GM18517 (cell line): ENCODE results near the gene EFNA3.

Source experiments
- ATAC-seq: cut with Tn5 transposase; IDR thresholded peaks from one replicate; pipeline ENCODE4 v1.9.1; 2021; ENCODE audit warnings: mild to moderate bottlenecking, moderate library complexity; ENCODE audit not compliant: unreplicated experiment

The EFNA3 gene

DNA sequence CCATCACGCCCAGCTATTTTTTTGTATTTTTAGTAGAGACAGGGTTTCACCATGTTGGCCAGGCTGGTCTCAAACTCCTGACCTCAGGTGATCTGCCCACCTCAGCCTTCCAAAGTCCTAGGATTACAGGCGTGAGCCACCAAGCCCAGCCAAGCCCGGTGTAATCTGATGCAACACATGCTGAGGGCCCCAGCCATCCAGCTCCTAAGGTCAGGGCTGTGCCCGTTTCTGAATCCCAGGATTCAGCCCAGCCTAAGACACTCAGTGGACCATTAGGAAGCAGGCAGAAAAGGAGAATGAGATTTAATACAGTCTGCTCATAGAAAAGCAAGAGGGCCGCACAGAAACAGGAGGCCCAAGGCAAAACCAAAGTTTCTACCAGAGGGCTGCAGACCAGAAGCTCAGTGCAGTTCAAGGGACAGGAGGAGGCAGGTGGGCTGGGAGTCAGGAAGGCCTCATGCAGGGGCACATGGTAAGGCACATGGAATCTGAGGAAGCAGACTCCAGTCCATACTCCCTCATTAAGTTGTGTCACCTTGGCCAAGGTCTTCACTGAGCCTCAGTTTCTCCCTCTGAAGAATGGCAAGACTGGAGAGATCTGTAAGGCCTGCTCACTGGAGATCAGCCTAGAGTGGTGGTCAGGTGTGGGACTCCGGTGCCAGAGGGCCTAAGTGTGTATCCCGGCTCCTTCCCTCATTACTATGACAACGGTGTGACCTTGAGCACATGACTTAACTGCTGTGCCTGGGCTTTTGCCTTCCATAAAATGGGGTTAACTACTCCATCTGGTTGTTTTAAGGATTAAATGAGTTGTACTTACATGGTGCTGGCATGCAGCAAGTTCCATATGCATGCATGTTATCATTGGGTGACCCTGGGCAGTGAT, 29.9 kb upstream of the EFNA3 start:
- no peak for ATAC-seq

DNA sequence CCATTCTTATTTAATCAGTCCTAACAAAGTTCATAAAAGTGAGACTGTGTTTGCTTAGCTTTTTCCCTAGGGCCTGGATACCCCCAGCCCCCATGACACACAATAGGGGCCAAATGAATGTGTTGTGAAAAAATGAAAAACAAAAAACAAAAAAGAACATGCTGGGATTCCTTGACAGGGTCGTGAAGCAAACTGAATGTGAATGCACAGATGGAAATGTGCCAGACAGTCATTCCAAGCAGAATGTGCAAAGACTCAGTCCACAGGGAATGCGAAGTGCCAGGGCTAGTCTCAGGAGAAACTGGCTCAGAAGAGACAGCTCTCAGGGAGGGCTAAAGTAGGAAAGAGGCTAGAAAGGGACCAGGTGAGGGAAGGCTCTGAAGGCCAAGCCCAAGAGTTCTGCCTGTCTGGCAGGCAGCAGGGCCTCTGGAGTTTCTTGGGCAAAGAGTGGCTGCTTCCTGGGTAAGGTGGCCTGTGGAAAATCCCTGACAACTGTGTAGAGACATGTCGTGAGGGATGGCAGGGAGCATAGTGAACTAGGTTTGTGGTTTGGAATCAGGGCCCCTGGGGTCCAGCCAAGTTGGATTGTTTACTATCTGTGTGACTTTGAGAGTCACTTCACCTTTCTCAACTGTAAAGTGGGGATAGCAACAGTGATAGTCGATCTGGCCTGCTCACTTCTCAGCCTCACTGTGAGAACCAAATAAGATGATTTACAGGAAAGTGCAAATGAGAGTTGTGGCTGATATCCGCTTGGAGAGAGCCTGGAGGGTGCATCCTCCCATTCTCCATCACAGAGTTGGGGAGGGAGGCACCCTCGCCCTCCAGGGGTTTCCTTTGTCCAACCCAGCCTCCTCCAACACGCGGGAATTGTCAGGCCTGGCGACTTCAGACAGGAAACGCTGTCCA, 28.7 kb upstream of the EFNA3 start:
- ATAC-seq: peak; percentile 14

DNA sequence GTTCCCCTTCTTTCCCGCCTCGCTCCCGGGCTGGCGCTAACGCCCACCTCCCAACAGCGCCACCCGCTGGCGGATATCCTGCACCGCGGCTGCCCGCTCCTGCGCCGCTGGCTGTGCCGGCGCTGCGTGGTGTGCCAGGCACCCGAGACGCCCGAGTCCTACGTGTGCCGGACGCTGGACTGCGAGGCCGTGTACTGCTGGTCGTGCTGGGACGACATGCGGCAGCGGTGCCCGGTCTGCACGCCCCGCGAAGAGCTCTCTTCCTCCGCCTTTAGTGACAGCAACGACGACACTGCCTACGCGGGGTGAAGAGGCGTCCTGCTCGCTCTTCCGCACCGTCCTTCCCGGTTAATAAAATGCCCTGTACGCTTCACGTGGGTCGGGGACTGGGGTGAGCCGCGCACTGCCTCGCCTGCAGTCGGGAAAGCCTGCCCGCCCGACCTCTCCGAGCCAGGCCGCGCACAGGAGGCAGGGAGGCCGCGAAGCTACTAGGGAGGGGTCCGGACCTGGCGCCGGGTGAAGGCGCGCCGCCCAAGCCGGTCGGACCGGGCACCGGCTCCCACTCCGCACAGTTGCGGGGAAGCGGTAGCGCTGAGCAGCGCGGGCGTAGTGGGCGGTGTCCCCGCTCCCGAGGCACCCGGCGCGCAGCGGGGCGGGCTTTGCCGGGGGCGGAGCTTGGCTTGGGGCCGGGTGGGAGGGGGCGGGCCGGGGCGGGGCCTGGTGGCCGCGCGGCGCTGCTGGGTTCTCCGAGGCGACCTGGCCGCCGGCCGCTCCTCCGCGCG, 27.9 kb upstream of the EFNA3 start, which contains the start of gene ADAM15:
Gene ADAM15, plus strand, starts transcription at position 757 of the 782 bp plus-strand sequence. CDS start 71 bp downstream, outside the sequence.
- ATAC-seq: peak; percentile 64

DNA sequence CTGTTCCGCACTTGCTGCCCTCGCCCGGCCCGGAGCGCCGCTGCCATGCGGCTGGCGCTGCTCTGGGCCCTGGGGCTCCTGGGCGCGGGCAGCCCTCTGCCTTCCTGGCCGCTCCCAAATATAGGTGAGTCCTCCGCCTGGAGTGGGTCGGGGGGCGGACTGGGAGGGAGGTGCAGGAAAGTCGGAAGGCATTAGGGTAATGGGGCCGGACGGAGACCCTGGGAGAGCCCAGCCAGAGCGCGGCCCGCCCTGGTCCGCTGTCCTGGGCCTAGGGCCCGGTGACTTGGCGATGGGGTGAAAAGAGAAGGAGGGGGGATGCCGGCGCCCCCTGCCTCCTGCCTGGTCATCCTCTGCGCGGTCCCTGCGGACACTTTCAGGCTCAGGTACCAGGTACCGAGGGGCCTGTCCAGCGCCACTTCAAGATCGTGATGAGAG, 27.3 kb upstream of the EFNA3 start:
- peak; percentile 34 for ATAC-seq

DNA sequence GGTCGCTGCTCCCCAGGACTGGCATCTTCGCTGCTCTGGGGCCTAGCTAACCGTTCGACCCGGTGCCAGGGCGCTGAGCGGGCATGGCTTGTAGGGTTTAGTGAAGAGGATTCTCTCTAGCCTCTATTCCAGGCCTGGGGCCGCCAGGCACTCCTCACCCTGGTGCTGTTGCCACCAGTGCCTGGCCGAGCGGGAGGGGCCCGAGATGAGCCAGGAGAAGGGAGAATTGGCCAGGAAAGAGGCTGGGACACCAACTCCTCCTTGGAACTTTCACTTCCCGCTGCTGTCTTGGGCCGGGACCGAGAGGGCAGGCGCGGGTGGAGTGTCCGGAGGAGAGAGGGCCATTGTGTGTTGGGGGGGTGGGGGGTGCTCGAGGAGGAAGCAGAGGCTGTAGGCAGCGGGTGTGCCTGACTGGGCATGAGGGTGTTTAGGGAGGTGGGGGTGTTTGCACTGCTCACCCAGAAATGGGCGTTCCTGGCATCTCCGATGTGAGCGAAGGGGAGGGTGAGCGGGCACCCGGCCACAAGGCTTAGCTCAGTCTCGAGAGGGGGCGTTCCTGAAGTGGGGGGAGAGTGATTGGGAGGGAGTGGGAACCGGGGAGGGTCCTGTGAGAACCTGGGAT, 26.7 kb upstream of the EFNA3 start:
- ATAC-seq: no peak

DNA sequence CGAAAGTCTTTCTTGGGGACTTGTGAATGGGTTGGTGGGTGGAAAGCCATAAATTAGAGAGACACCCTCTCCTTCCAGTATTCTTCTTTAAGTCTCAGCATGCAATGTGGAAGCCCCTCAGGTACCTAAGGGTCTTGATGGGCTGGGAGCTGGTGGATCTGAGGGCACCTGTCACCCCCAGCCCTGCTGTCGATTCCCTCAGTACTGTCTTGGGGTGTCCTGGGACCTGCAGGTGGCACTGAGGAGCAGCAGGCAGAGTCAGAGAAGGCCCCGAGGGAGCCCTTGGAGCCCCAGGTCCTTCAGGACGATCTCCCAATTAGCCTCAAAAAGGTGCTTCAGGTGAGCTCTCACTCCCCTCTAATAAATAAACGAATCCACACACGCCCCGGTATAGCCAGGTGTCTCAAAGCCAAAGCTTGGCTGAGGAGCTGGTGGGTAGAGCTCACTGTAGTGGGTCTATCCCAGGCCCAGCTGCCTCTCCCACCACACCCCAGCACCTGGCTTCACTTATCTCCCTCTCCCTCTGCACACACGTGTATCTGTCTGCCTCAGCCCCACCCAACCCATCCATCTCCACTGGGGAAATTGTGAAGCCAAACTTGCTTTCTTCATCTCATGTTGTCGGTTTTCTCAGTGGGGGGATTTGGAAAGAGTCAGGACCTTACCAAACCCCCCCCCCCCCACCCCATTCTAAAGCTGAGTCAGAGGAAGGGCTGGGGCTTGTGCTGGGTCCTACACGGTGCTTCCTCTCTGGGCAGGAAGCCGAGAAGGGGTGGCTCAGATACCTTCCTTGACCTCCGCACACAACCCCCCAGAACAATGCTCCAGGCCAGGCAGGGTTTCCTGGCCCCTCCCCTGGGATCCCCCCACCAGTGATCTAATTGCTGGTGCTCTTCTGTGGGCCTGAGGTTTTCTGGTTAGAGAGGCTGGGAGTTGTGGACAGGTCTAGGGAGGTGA, 25.9 kb upstream of the EFNA3 start:
- no peak for ATAC-seq

DNA sequence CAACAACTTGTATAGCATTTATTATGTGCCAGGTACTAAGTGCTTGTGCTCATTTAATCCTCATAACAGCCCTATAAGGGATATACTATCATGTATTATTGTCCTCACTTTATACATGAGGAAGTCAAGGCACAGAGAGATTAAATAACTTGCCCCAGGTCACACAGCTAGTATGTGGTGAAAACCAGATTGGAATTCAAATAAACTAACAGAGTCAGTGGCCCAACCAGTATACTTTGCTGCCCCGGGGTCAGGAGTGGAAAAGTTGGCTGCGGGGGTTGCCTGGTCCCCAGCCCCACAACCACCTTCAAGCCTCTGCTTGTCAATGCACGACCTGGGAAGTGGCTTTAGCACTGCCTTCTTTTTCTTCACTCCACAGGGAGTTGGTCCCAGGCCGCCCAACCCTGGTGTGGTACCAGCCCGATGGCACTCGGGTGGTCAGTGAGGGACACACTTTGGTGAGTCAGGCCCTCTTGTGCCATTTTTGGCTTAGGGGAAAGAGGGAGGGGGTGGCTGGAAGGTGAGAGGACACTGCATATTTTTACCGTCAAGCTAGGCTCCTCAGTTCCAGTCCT, 25.0 kb upstream of the EFNA3 start:
- ATAC-seq: no peak

DNA sequence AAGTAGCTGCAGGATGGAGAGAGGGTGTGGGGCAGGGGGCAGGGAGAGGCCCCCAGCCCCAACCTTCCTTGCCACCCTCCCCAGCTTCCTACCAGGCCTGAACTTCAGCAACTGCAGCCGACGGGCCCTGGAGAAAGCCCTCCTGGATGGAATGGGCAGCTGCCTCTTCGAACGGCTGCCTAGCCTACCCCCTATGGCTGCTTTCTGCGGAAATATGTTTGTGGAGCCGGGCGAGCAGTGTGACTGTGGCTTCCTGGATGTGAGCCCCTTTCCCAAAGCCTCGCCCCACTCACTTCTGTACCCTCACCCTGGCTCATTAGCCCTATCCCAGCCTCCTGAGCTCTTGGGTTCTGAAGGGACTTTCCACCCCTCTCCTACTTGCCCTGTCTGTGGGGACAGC, 21.5 kb upstream of the EFNA3 start:
- no peak for ATAC-seq

DNA sequence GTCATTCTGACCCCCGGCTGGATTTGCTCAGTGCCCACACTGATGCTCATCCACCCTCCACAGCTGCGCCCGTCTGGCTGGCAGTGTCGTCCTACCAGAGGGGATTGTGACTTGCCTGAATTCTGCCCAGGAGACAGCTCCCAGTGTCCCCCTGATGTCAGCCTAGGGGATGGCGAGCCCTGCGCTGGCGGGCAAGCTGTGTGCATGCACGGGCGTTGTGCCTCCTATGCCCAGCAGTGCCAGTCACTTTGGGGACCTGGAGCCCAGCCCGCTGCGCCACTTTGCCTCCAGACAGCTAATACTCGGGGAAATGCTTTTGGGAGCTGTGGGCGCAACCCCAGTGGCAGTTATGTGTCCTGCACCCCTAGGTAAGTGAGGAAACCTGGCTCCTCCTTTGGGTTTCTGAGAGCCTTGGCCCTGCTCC, 20.8 kb upstream of the EFNA3 start:
- no peak for ATAC-seq

DNA sequence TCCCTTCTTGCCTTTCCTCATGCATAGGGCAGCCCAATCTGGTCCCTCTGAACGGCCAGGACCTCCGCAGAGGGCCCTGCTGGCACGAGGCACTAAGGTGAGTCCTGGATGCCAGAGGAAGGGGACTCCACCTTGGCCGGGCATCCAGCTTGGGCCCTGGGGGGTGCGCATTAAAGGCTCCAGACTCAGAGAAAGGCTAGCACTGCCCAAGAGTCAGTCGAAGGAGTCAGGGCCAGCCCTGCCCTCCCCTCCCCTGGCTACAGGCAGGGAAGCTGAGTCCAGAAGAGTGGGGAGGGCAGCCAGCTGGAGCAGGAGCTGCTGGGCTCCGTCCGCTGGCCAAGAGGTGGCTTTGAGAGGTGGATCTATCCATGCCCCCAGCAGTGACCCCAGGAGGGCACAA, 17.9 kb upstream of the EFNA3 start:
- ATAC-seq: no peak

DNA sequence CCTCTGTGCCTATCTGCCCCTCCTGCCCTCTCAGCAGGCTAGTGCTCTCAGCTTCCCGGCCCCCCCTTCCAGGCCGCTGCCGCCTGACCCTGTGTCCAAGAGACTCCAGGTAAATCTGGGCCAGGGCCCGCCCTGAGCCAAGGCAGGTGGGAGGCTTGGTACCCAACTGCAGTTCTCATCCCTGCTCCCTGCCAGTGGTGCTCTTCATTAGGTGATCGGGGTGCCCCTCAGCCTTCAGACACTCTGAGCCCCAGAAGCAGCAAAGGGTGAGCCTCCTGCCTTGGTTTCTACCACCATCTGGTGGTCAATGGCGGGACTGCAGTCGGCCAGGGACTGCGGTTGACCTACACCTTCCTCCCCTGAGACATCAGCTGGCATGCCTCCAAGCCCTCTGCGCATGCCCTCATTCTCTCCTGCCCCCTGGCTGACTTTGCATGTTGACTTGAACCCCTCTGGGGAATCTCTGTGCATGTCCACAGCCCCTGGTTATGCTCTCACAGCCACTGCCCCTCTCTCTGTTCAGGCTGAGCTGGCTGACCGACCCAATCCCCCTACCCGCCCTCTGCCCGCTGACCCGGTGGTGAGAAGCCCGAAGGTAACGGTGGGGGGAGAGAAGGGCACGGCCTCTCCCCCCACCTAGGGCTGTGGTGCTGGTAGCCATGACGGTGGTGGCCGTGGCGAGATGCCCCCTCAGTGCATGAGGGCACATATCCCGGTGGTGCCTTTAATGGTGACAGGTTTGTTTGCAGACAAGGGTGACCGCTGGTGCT, 17.1 kb upstream of the EFNA3 start:
- ATAC-seq: peak; percentile 46

DNA sequence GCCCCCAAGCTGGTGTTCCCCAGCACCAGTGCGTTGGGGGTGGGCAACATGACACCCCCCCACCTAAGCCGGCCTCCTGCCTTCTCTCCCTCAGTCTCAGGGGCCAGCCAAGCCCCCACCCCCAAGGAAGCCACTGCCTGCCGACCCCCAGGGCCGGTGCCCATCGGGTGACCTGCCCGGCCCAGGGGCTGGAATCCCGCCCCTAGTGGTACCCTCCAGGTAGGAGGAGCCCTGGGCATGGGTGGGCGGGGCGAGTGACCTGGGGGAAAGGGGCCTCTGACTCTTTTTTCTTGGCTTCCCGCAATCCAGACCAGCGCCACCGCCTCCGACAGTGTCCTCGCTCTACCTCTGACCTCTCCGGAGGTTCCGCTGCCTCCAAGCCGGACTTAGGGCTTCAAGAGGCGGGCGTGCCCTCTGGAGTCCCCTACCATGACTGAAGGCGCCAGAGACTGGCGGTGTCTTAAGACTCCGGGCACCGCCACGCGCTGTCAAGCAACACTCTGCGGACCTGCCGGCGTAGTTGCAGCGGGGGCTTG, 16.4 kb upstream of the EFNA3 start:
- ATAC-seq: no peak

DNA sequence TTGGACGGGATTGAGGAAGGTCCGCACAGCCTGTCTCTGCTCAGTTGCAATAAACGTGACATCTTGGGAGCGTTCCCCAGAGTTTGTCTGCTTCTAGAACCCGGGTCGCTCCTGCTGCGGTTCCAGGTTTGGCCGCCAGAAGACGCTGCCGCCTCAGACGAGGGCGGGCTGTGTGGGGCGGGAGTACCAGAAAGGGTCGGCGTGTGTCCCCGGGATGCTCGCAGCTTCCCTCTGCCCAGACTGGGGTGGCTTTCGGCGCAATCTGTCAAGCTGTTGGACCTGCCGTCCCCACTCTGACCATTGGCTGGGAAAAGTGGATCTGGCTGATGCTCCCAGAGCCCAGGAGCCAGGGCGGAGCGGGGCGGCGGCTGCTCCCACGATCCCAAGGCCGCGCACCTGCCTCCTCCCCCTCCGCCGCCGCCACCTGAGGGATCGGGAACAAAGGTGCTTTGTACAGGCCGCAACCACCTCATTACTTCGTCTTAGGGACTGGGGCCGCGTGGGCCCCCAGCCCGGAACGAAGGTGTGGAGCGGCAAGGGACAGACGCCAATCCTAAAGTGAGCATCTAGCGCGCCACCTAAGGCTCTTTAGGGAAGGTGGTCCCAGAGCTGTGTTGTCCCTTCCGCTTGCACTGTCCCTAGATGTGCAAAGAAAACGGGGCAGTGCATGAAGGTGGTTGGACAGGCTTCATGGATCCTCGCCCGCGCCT, 15.8 kb upstream of the EFNA3 start:
- ATAC-seq: no peak

DNA sequence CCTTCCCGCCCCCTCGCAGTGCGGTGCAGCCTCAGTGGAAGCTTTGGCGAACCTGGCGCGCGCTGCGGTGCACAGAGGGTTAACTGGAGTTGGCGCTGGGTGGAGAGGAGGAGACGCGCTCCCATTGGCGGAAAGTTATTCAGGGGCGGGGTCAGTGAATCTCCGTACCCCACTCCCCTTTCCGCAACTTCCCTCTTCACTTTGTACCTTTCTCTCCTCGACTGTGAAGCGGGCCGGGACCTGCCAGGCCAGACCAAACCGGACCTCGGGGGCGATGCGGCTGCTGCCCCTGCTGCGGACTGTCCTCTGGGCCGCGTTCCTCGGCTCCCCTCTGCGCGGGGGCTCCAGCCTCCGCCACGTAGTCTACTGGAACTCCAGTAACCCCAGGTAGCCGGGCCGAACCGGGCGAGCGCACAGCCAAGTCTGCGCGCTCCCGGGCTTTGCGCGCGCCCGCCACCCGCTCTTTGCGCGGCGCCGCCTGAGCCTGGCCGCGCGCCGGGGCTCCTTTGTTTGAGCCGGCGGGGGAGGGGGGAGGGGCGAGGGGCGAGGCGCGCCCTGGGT, 15.0 kb upstream of the EFNA3 start, which contains the start of gene EFNA4:
Gene EFNA4, plus strand, starts transcription at position 191 of the 561 bp plus-strand sequence. Its CDS starts 84 bp downstream, at position 275.
- ATAC-seq: peak; percentile 62

DNA sequence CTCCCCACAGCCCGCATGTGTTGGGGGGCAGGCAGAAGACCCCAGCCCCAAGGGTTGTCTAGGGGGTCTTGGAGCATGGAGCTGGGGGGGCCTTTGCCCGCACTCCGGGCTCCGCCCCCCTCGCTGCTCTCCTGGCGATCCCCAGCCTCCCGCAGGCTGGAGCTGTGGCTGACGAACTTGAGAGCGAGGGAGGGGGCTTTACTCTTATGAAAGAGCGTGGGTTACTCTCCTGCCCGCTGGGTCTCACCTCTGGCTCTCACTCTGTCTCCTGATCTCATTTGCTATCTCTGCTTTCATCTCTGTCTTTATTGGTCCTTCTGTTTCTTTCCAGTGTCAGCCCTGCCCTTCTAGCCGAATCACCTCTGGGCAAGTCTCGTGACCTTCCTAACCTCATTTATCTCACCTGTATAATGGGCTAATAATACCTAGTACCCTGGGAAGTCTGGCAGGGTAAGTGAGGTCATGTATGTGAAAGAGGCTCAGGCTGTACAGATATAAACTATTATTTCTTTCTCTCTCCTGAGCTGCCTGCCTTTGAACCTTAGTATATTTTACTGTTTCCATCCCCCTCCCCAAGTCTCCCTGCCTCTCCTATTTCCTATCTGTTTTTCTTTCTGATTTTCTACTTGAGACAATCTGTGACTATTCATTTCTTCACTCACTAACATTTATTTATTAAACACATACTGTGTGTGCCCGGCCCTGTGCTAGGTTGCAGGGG, 14.4 kb upstream of the EFNA3 start:
- ATAC-seq: no peak

DNA sequence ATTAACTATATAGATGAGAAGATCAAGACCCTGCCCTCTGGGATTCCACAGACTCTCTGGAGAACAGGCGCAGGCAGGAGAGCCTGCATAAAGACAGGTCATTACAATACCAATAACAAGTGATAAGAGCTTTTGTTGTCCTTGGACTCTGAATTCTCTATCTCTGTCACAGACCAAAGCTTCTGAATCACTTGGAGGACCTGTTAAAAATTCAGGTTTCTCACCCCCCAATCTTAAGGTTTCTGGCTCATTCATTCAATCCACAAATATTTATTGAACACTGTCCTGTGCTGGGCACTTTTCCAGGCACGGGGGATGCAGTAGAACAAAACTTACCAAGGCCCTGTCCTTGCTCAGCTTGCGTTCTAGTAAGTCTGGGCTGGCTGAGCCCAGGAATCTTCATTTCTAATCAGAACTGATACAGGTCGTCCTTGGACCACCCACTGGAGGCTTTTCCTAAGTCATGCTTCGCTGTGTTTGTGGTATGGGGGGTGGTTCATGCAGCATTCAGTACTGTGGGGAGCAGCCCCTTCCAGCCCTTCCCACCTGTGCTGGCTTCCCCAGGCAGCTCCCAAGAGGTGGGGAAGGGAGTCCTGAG, 13.7 kb upstream of the EFNA3 start:
- no peak for ATAC-seq
